WERI-Rb-1 (cell line): ENCODE data around the gene CLIC3.

Experiments used
- DNase-seq: peaks from one replicate; pipeline ENCODE4 v3.0.0-alpha.2; 2020
- H3K27ac ChIP-seq: fragments of 250-450 bp; sonication (Bioruptor Pico); 2 replicates; pipeline ENCODE4 v1.5.1; 2020; ENCODE audit warnings: mild to moderate bottlenecking, moderate library complexity
- H3K27me3 ChIP-seq: fragments of 250-450 bp; sonication (Bioruptor Pico); 2 replicates; pipeline ENCODE4 v1.5.1; 2021; ENCODE audit warnings: mild to moderate bottlenecking, low read depth, moderate library complexity; ENCODE audit not compliant: insufficient read depth, severe bottlenecking
- H3K36me3 ChIP-seq: fragments of 250-450 bp; sonication (Bioruptor Pico); 2 replicates; pipeline ENCODE4 v1.5.1; 2020; ENCODE audit warnings: mild to moderate bottlenecking, moderate library complexity
- H3K4me3 ChIP-seq: 2 replicates; pipeline ENCODE4 v1.5.1; 2011; ENCODE audit warnings: low read depth, mild to moderate bottlenecking, control low read depth, low read length
- H3K9me3 ChIP-seq: fragments of 250-450 bp; sonication (Bioruptor Pico); 2 replicates; pipeline ENCODE4 v1.5.1; 2021; ENCODE audit warnings: mild to moderate bottlenecking, moderate library complexity; ENCODE audit not compliant: severe bottlenecking
- TF ChIP-seq, protein P1 (sequence below): IDR thresholded peaks from 2 replicates; pipeline ENCODE4 v1.5.1; 2011; ENCODE audit warnings: low read depth, mild to moderate bottlenecking, control low read depth, inconsistent platforms, low read length

Gene CLIC3

GRCh38 chr9:136962701-136963248 lies 33.6 kb downstream of the CLIC3 start:
- H3K9me3 ChIP-seq, result no peaks in the 10 kb centered on the region
- TF ChIP-seq, protein P1, sequence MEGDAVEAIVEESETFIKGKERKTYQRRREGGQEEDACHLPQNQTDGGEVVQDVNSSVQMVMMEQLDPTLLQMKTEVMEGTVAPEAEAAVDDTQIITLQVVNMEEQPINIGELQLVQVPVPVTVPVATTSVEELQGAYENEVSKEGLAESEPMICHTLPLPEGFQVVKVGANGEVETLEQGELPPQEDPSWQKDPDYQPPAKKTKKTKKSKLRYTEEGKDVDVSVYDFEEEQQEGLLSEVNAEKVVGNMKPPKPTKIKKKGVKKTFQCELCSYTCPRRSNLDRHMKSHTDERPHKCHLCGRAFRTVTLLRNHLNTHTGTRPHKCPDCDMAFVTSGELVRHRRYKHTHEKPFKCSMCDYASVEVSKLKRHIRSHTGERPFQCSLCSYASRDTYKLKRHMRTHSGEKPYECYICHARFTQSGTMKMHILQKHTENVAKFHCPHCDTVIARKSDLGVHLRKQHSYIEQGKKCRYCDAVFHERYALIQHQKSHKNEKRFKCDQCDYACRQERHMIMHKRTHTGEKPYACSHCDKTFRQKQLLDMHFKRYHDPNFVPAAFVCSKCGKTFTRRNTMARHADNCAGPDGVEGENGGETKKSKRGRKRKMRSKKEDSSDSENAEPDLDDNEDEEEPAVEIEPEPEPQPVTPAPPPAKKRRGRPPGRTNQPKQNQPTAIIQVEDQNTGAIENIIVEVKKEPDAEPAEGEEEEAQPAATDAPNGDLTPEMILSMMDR, result no peak
- no peak for DNase-seq
- H3K27ac ChIP-seq, result no peak overlapping the region
- no peak overlapping the region for H3K4me3 ChIP-seq
- H3K36me3 ChIP-seq, result no peaks in the 10 kb centered on the region
- H3K27me3 ChIP-seq, result no peaks in the 10 kb centered on the region

DNA sequence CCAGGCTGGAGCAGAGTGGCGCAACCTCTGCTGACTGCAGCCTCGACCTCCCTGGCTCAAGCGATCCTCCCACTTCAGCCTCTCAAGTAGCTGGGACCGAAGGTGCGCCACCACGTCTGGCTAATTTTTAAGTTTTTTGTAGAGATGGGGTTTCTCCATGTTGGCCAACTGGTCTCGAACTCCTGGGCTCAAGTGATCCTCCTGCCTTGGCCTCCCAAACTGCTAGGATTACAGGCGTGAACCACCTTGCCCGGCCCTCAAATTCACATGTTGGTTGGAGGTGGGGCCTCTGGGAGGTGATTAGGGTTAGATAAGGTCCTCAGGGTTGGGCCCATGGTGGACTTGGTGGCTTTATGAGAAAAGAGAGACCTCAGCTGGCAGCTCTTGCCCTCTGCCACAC lies 34.2 kb downstream of the CLIC3 start:
- H3K27me3 ChIP-seq, result no peaks in the 10 kb centered on the region
- H3K36me3 ChIP-seq, result no peaks in the 10 kb centered on the region

DNA sequence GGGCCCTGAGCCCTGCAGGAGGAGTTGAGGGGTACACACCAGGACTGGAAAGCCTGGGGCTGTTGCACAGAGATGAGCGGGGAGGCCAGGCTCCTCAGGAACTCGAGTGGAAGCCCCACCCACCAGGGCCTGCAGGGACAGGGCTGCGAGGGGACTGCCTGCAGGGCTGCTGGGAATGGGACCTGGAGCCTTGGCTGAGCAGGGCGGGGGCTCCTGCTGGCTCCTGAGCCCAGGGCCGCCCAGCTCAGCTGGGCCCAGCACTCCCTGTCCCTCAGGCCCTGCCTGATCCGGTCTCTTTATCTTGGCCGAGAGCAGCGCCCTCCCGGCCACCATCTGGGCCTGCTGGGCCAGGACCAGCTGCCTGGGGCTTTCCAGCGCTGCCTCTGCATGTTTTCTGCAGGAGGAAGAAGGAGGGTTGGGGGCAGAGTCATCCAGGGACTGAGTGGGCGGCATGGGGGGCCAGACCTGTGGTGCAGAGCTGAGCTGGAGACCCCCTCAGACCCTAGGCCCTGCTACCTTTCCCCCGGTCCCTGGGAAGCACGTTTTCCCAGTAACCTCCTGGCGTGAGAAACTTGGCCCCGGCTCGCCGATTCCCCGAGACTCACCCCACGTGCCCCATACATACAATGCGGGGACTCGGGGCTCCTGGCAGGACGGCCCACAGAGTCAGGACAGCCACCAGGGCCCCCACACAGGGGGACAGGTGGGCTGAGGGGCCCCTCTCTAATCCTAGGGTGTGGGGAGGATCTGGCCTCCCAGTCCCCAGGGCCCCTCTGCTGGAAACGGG lies 34.9 kb downstream of the CLIC3 start:
- DNase-seq, result peak; percentile 80
- no peaks in the 10 kb centered on the region for H3K36me3 ChIP-seq
- H3K4me3 ChIP-seq, result no peak overlapping the region
- TF ChIP-seq, protein P1, result peak; percentile 32; the same call in 1 of the 2 replicates
- peak overlapping the region; percentile 75 for H3K27ac ChIP-seq
- no peaks in the 10 kb centered on the region for H3K9me3 ChIP-seq
- no peaks in the 10 kb centered on the region for H3K27me3 ChIP-seq

More for the DNA sequence above, 34.2 kb downstream of the CLIC3 start:
- Histone ChIP-seq H3K9me3 (no peaks in the 10 kb centered on the region), H3K27ac (peak overlapping the region; percentile 75), H3K4me3 (no peak overlapping the region)
- DNase-seq, result no peak
- TF ChIP-seq, protein P1, result no peak

GRCh38 chr9:136960938-136961275 lies 35.5 kb downstream of the CLIC3 start:
- H3K4me3 ChIP-seq, result no peak overlapping the region
- TF ChIP-seq, protein P1, result no peak
- no peak for DNase-seq
- peak overlapping the region; percentile 75 for H3K27ac ChIP-seq
- H3K27me3 ChIP-seq, result no peaks in the 10 kb centered on the region
- H3K9me3 ChIP-seq, result no peaks in the 10 kb centered on the region
- no peaks in the 10 kb centered on the region for H3K36me3 ChIP-seq

- Histone ChIP-seq H3K27ac (peak overlapping the region; percentile 75; the same call in 1 of the 2 replicates), H3K36me3 (no peaks in the 10 kb centered on the region), H3K27me3 (no peaks in the 10 kb centered on the region), H3K9me3 (no peaks in the 10 kb centered on the region), H3K4me3 (no peak overlapping the region)
- TF ChIP-seq, protein P1, result no peak
- DNase-seq, result no peak
Measured at GRCh38 chr9:136960212-136960937, 36.0 kb downstream of the CLIC3 start.
